HepG2 (cell line): ENCODE results near the gene ASXL1. TPM values are rescaled to one million over a fixed set of nuclear protein-coding genes. Genes with fewer than 3 reads are reported as not detected.

Experiments
- CERS6 ChIP-seq: sonication (generic); formaldehyde crosslinking; IDR thresholded peaks from 2 replicates; pipeline ENCODE4 v1.5.0; 2020; ENCODE audit warnings: missing genetic modification reagents
- FOXM1 ChIP-seq: sonication (generic); formaldehyde crosslinking; IDR thresholded peaks from 2 replicates; pipeline ENCODE4 v1.5.0; 2020; ENCODE audit warnings: missing genetic modification reagents
- GABPB1 ChIP-seq: IDR thresholded peaks from 2 replicates; pipeline ENCODE4 v1.6.1; 2016; ENCODE audit warnings: mild to moderate bottlenecking, missing genetic modification reagents, moderate library complexity, missing compliant biosample characterization
- IRX3 ChIP-seq: sonication (generic); formaldehyde crosslinking; IDR thresholded peaks from 2 replicates; pipeline ENCODE4 v1.8.1; 2023; ENCODE audit warnings: mild to moderate bottlenecking, low read depth, missing genetic modification reagents, borderline replicate concordance
- KDM3A ChIP-seq: IDR thresholded peaks from 2 replicates; pipeline ENCODE4 v1.6.1; 2018; ENCODE audit warnings: low read depth, missing compliant biosample characterization
- KLF15 ChIP-seq: sonication (generic); formaldehyde crosslinking; IDR thresholded peaks from 2 replicates; pipeline ENCODE4 v1.8.1; 2023; ENCODE audit warnings: borderline replicate concordance, mild to moderate bottlenecking, inconsistent platforms, missing genetic modification reagents, mixed read lengths
- MIER2 ChIP-seq: IDR thresholded peaks from 2 replicates; pipeline ENCODE4 v1.6.1; 2016; ENCODE audit warnings: missing biosample characterization, missing genetic modification reagents
- MLLT10 ChIP-seq: sonication (generic); formaldehyde crosslinking; IDR thresholded peaks from 2 replicates; pipeline ENCODE4 v1.4.0; 2020; ENCODE audit warnings: missing genetic modification reagents
- PBX2 ChIP-seq: IDR thresholded peaks from 2 replicates; pipeline ENCODE4 v1.6.1; 2016; ENCODE audit warnings: control low read depth
- PHF5A ChIP-seq: IDR thresholded peaks from one replicate; pipeline ENCODE4 v1.6.1; 2018; ENCODE audit warnings: low read depth, missing genetic modification reagents; ENCODE audit not compliant: unreplicated experiment
- POGK ChIP-seq: sonication (generic); formaldehyde crosslinking; conservative IDR thresholded peaks from 2 replicates; pipeline ENCODE4 v1.8.0; 2022; ENCODE audit warnings: mild to moderate bottlenecking, moderate library complexity, missing genetic modification reagents
- RFXAP ChIP-seq: sonication (generic); formaldehyde crosslinking; IDR thresholded peaks from 2 replicates; pipeline ENCODE4 v1.4.0; 2020; ENCODE audit warnings: missing genetic modification reagents, borderline replicate concordance
- SOX13 ChIP-seq, 3 experiments: fragments of 450-650 bp in 1 of 3; sonication (generic) in 1 of 3; formaldehyde crosslinking in 1 of 3; IDR thresholded peaks in 2 of 3; conservative IDR thresholded peaks in 1 of 3; 2 replicates each; pipeline versions ENCODE4 v1.5.0 to v1.6.1; 2016 to 2020; ENCODE audit warnings: antibody characterized with exemption in 1 of 3, mild to moderate bottlenecking in 1 of 3, missing compliant biosample characterization in 1 of 3, missing genetic modification reagents in 1 of 3, moderate library complexity in 1 of 3
- ZNF10 ChIP-seq: sonication (generic); formaldehyde crosslinking; IDR thresholded peaks from 2 replicates; pipeline ENCODE4 v1.4.0; 2020; ENCODE audit warnings: mild to moderate bottlenecking, low read depth, missing genetic modification reagents, borderline replicate concordance
- ZNF567 ChIP-seq: sonication (generic); formaldehyde crosslinking; IDR thresholded peaks from 2 replicates; pipeline ENCODE4 v1.8.1; 2023; ENCODE audit warnings: mild to moderate bottlenecking, missing genetic modification reagents, borderline replicate concordance
- ZNF570 ChIP-seq: sonication (generic); formaldehyde crosslinking; IDR thresholded peaks from 2 replicates; pipeline ENCODE4 v1.4.0; 2020; ENCODE audit warnings: mild to moderate bottlenecking, missing genetic modification reagents, borderline replicate concordance
- ZNF615 ChIP-seq: sonication (generic); formaldehyde crosslinking; IDR thresholded peaks from 2 replicates; pipeline ENCODE4 v1.5.0; 2020; ENCODE audit warnings: mild to moderate bottlenecking, missing genetic modification reagents, borderline replicate concordance
- ZNF740 ChIP-seq: sonication (generic); formaldehyde crosslinking; IDR thresholded peaks from 2 replicates; pipeline ENCODE4 v1.4.0; 2020; ENCODE audit warnings: missing genetic modification reagents
- ZNF772 ChIP-seq: sonication (generic); formaldehyde crosslinking; IDR thresholded peaks from 2 replicates; pipeline ENCODE4 v1.5.0; 2020; ENCODE audit warnings: mild to moderate bottlenecking, missing genetic modification reagents
- ZNF776 ChIP-seq: sonication (generic); formaldehyde crosslinking; IDR thresholded peaks from 2 replicates; pipeline ENCODE4 v1.4.0; 2020; ENCODE audit warnings: mild to moderate bottlenecking, missing genetic modification reagents
- polyA plus RNA-seq, 8 experiments: library from polyadenylated mRNA; depleted of rRNA in 3 of 8; stranded (reverse) in 7 of 8; unstranded in 1 of 8; fragments of >200 nt; fragmentation: Illumina TruSeq in 4 of 8; extraction: Trizol in 4 of 8; gene quantifications; 2 replicates each; pipeline versions ENCODE4 v1.2.1 to v1.2.3, GENCODE V29; 2011 to 2016; ENCODE audit warnings: low read depth in 4 of 8, missing spikeins in 1 of 8, mixed read lengths in 1 of 8; ENCODE audit not compliant: insufficient read depth in 1 of 8
- total RNA-seq, 5 experiments: library from RNA; depleted of rRNA; stranded (reverse); fragments of >200 nt; fragmentation: Illumina TruSeq; extraction: Trizol; gene quantifications; 2 replicates each; pipeline ENCODE4 v1.2.3, GENCODE V29; 2016; ENCODE audit warnings: low read depth in 1 of 5

ASXL1 gene
- total and polyA plus RNA-seq, 2 of the 13 experiments (the other 11 are each of a cell fraction or from before 2014, with no cell fraction given) = 62.1 to 74.8 TPM

- TF ChIP-seq ZNF567 (peak; percentile 96; the same call in 1 of the 2 replicates), IRX3 (CRISPR knock-in tag) (peak; percentile 70; the same call in 1 of the 2 replicates), MLLT10 (CRISPR knock-in tag) (no peak), FOXM1 (CRISPR knock-in tag) (peak; percentile 98), POGK (peak; percentile 95), KDM3A (CRISPR knock-in tag) (peak; percentile 97), GABPB1 (CRISPR knock-in tag) (peak; percentile 99), ZNF10 (CRISPR knock-in tag) (no peak), ZNF772 (CRISPR knock-in tag) (peak; percentile 100), MIER2 (CRISPR knock-in tag) (peak; percentile 84), CERS6 (no peak), ZNF740 (CRISPR knock-in tag) (peak; percentile 89), PHF5A (CRISPR knock-in tag) (peak; percentile 99), PBX2 (CRISPR knock-in tag) (no peak), ZNF776 (CRISPR knock-in tag) (peak; percentile 89), ZNF615 (CRISPR knock-in tag) (no peak; the same call in 1 of the 2 replicates), KLF15 (CRISPR knock-in tag) (peak; percentile 98; the same call in 1 of the 2 replicates), ZNF570 (CRISPR knock-in tag) (0 out of 2 replicates have a peak, but pooled peaks have one; percentile 50), SOX13 (IDR thresholded peaks at IDR 0.05) (peak; percentile 55; the same call in 1 of the 2 replicates), SOX13 (CRISPR knock-in tag; conservative IDR thresholded peaks at IDR 0.05 in 1 of 2, IDR thresholded peaks at IDR 0.05 in 1 of 2) (peak in 1 of 2 experiments; percentile 76; a peak in 2 of 4 replicates), RFXAP (CRISPR knock-in tag) (peak; percentile 97)
Observed at GRCh38 chr20:32357869-32358631, at the start of gene ASXL1 (continued).
